ENCODE results near the gene STX5.

GRCh38 chr11:62858201-62858600, 26.4 kb upstream of the STX5 start:
- TF ChIP-seq CTCF (IDR thresholded peaks at IDR 0.05) (no peak), POLR2A (IDR thresholded peaks at IDR 0.05) (no peak)
